ENCODE data around the gene FOXC2. TPM values are rescaled to one million over a fixed set of nuclear protein-coding genes. Genes with fewer than 3 reads are reported as not detected.

The FOXC2 gene
- total and polyA plus RNA-seq, 2 donors (not counting 1 experiment from before 2014, with no cell fraction given): not detected

DNA sequence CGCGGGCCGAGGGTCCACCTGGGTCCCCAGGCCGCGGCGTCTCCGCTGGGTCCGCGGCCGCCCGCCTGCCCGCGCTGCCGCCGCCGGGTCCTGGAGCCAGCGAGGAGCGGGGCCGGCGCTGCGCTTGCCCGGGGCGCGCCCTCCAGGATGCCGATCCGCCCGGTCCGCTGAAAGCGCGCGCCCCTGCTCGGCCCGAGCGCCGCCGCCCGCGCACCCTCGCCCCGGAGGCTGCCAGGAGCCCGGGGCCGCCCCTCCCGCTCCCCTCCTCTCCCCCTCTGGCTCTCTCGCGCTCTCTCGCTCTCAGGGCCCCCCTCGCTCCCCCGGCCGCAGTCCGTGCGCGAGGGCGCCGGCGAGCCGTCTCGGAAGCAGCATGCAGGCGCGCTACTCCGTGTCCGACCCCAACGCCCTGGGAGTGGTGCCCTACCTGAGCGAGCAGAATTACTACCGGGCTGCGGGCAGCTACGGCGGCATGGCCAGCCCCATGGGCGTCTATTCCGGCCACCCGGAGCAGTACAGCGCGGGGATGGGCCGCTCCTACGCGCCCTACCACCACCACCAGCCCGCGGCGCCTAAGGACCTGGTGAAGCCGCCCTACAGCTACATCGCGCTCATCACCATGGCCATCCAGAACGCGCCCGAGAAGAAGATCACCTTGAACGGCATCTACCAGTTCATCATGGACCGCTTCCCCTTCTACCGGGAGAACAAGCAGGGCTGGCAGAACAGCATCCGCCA, 504 bp downstream of the FOXC2 start:
- H3K27ac ChIP-seq (ENCODE audit: low read length in 2 of 2): no peak overlapping the region
- peak overlapping the region in 1 of 5 experiments; percentile 20 for H3K4me3 ChIP-seq (ENCODE audit: control extremely low read depth in 1 of 5, extremely low read depth in 1 of 5, insufficient read depth in 1 of 5, low read depth in 2 of 5, low read length in 4 of 5)
- H4K20me1 ChIP-seq (ENCODE audit: control insufficient read depth, insufficient read depth, low read length, poor library complexity, severe bottlenecking): no peaks in the 10 kb centered on the region
- H3K27me3 Mint-ChIP-seq: peaks cover 60% of the 10 kb centered on the region
- H3K4me1 Mint-ChIP-seq: peaks cover 23% of the 10 kb centered on the region
- ChIA-PET POLR2A (no interaction called here), CTCF (interaction anchor here (1.0 kb wide), 1 partner anchor 495 kb away, joined by 3 read pairs; no protein-coding TSS in a partner anchor)
- no peaks in the 10 kb centered on the region for H3K79me2 ChIP-seq (ENCODE audit: control insufficient read depth, insufficient read depth, low read length)
- intact Hi-C loops (cut with micrococcal nuclease): loop anchor here (5.0 kb wide), 1 partner anchor 55 kb away; the partner anchor contains the start of gene FOXF1
- no peak overlapping the region for H3K9ac ChIP-seq (ENCODE audit: low read length)
- TF ChIP-seq, protein P1, sequence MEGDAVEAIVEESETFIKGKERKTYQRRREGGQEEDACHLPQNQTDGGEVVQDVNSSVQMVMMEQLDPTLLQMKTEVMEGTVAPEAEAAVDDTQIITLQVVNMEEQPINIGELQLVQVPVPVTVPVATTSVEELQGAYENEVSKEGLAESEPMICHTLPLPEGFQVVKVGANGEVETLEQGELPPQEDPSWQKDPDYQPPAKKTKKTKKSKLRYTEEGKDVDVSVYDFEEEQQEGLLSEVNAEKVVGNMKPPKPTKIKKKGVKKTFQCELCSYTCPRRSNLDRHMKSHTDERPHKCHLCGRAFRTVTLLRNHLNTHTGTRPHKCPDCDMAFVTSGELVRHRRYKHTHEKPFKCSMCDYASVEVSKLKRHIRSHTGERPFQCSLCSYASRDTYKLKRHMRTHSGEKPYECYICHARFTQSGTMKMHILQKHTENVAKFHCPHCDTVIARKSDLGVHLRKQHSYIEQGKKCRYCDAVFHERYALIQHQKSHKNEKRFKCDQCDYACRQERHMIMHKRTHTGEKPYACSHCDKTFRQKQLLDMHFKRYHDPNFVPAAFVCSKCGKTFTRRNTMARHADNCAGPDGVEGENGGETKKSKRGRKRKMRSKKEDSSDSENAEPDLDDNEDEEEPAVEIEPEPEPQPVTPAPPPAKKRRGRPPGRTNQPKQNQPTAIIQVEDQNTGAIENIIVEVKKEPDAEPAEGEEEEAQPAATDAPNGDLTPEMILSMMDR (IDR thresholded peaks at IDR 0.05): no peak
- TF ChIP-seq EZH2 (IDR thresholded peaks at IDR 0.05; ENCODE audit: borderline replicate concordance, insufficient read depth, low read depth, low read length, poor library complexity, severe bottlenecking): no peak
- no peak overlapping the region for H2AFZ ChIP-seq (ENCODE audit: insufficient read depth, low read depth, low read length, poor library complexity, severe bottlenecking)
- ATAC-seq (ENCODE audit: low read depth): no peak
- DNase-seq: peak; percentile 64
- peak overlapping the region; percentile 63 for H3K4me3 Mint-ChIP-seq
- H3K27me3 ChIP-seq (replicated peaks in 1 of 4; ENCODE audit: control extremely low read depth in 1 of 4, control insufficient read depth in 3 of 4, insufficient read depth in 4 of 4, low read length in 3 of 4): peaks cover 0 to 72% (median 41%) of the 10 kb centered on the region in 4 experiments
- H3K9me3 Mint-ChIP-seq (ENCODE audit: insufficient read depth): no peaks in the 10 kb centered on the region
- peak overlapping the region; percentile 62 for H3K4me2 ChIP-seq (replicated peaks; ENCODE audit: low read depth, low read length, poor library complexity, severe bottlenecking)
- no peaks in the 10 kb centered on the region for H3K36me3 ChIP-seq (replicated peaks in 1 of 2; ENCODE audit: control extremely low read depth in 1 of 2, control insufficient read depth in 1 of 2, extremely low read depth in 1 of 2, insufficient read depth in 2 of 2, low read length in 1 of 2)
- peak overlapping the region; percentile 37 for H3K27ac Mint-ChIP-seq
- whole genome bisulfite sequencing (ENCODE audit: insufficient coverage): 6% methylated on average over 88 of the region's 88 CpGs
- peaks cover 29 to 37% of the 10 kb centered on the region in 2 donors for H3K4me1 ChIP-seq (ENCODE audit: control insufficient read depth in 2 of 2, insufficient read depth in 2 of 2, low read length in 2 of 2)
- H3K9me3 ChIP-seq (ENCODE audit: control extremely low read depth in 1 of 3, control insufficient read depth in 2 of 3, insufficient read depth in 1 of 3, low read length in 2 of 3): peaks cover 0 to 16% (median 0%) of the 10 kb centered on the region in 3 donors
